SU-DHL-6 (cell line): ENCODE results near the gene MAP4K5.

Experiments
- H2AFZ ChIP-seq: fragments of 200-600 bp; sonication (generic); 2 replicates; pipeline ENCODE4 v1.6.1; 2014; ENCODE audit warnings: low read depth, mild to moderate bottlenecking, moderate library complexity, mixed read lengths, antibody characterized with exemption, low read length; ENCODE audit not compliant: severe bottlenecking
- H3F3A ChIP-seq: fragments of 200-600 bp; shearing (Covaris generic); 2 replicates; pipeline ENCODE4 v1.6.0; 2016; ENCODE audit warnings: antibody characterized with exemption, mild to moderate bottlenecking; ENCODE audit not compliant: insufficient read depth
- H3K27ac ChIP-seq: fragments of 200-600 bp; sonication (generic); 2 replicates; pipeline ENCODE4 v1.5.1; 2016; ENCODE audit warnings: low read depth, mild to moderate bottlenecking, low read length, moderate library complexity, mixed read lengths
- H3K27me3 ChIP-seq: fragments of 200-600 bp; sonication (generic), shearing (Covaris generic); 2 replicates; pipeline ENCODE4 v1.6.0; 2014; ENCODE audit warnings: mild to moderate bottlenecking, low read length
- H3K36me3 ChIP-seq: fragments of 200-600 bp; sonication (generic); 2 replicates; pipeline ENCODE4 v1.6.1; 2014; ENCODE audit warnings: mild to moderate bottlenecking, low read length, mixed read lengths
- H3K4me2 ChIP-seq: fragments of 300-600, 200-600 bp; shearing (Covaris generic), sonication (generic); 2 replicates; pipeline ENCODE4 v1.6.0; 2014; ENCODE audit warnings: low read length, low read depth, mild to moderate bottlenecking; ENCODE audit not compliant: poor library complexity, severe bottlenecking
- H3K4me3 ChIP-seq: fragments of 200-600 bp; sonication (generic); 2 replicates; pipeline ENCODE4 v1.5.1; 2014; ENCODE audit warnings: antibody characterized with exemption, low read length, mild to moderate bottlenecking, mixed read lengths; ENCODE audit not compliant: insufficient read depth, poor library complexity, severe bottlenecking
- H3K79me2 ChIP-seq: fragments of 200-600 bp; sonication (generic); 2 replicates; pipeline ENCODE4 v1.6.1; 2014; ENCODE audit warnings: mild to moderate bottlenecking, low read length, moderate library complexity; ENCODE audit not compliant: insufficient read depth
- H3K9ac ChIP-seq: fragments of 200-600 bp; sonication (generic); 2 replicates; pipeline ENCODE4 v1.7.0; 2014; ENCODE audit warnings: mild to moderate bottlenecking, low read length
- H3K9me2 ChIP-seq: fragments of 200-600 bp; sonication (generic); replicated peaks from 2 replicates; pipeline ENCODE4 v1.6.1; 2014; ENCODE audit warnings: low read length; ENCODE audit not compliant: insufficient read depth
- H3K9me3 ChIP-seq: fragments of 200-600 bp; sonication (generic); 2 replicates; pipeline ENCODE4 v1.6.1; 2014; ENCODE audit warnings: low read length, mixed read lengths; ENCODE audit not compliant: insufficient read depth
- H4K20me1 ChIP-seq: fragments of 200-600 bp; sonication (generic); 2 replicates; pipeline ENCODE4 v1.6.1; 2014; ENCODE audit warnings: low read depth, mild to moderate bottlenecking, antibody characterized with exemption, low read length, moderate library complexity, mixed read lengths
- EZH2phosphoT487 ChIP-seq: fragments of 200-600 bp; sonication (generic), shearing (Covaris generic); conservative IDR thresholded peaks from 2 replicates; pipeline ENCODE4 v1.6.1; 2018; ENCODE audit warnings: mild to moderate bottlenecking, antibody characterized with exemption, low read length, moderate library complexity, mixed read lengths
- TF ChIP-seq, protein P1 (sequence below): fragments of 200-600 bp; sonication (generic); IDR thresholded peaks from one replicate; pipeline ENCODE4 v1.5.1; 2017; ENCODE audit warnings: antibody characterized with exemption, mild to moderate bottlenecking, low read length, moderate library complexity; ENCODE audit not compliant: insufficient read depth, poor library complexity, severe bottlenecking

Gene MAP4K5

DNA sequence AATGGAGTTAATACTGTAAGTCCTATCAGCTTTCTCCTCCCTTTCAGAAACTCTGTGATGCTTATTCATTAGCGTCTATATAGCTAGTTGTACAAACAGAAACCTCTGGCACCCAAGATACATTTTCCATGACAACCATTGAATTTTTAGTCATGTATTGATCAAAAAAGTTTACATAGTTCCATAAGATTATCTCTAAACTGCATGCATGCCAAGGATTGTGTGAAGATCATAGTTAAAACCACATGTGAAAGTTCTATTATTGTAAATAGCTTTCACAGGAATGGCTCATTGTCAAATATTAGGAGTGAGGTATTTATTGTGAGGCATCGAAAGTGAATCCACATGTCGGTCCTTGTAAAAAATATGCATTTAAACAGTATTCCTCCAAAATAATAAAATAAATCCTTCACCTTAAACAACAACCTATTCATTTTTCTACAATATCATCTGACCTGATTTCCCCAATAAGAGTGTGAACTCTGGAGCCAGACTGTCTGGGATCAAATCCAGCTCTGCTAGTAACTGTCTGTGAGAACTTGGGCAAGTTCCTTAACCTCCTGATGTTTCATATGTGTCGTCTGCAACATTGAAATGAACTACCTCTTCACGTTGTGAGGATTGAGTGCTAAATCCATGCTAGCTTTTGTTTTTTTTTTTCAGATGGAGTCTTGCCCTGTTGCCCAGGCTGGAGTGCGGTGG lies 125.1 kb downstream of the MAP4K5 start:
- Histone ChIP-seq H3K4me2 (no peak overlapping the region), H3K27me3 (no peaks in the 10 kb centered on the region)
- TF ChIP-seq EZH2phosphoT487 = no peak
- TF ChIP-seq, protein P1, sequence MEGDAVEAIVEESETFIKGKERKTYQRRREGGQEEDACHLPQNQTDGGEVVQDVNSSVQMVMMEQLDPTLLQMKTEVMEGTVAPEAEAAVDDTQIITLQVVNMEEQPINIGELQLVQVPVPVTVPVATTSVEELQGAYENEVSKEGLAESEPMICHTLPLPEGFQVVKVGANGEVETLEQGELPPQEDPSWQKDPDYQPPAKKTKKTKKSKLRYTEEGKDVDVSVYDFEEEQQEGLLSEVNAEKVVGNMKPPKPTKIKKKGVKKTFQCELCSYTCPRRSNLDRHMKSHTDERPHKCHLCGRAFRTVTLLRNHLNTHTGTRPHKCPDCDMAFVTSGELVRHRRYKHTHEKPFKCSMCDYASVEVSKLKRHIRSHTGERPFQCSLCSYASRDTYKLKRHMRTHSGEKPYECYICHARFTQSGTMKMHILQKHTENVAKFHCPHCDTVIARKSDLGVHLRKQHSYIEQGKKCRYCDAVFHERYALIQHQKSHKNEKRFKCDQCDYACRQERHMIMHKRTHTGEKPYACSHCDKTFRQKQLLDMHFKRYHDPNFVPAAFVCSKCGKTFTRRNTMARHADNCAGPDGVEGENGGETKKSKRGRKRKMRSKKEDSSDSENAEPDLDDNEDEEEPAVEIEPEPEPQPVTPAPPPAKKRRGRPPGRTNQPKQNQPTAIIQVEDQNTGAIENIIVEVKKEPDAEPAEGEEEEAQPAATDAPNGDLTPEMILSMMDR = no peak

DNA sequence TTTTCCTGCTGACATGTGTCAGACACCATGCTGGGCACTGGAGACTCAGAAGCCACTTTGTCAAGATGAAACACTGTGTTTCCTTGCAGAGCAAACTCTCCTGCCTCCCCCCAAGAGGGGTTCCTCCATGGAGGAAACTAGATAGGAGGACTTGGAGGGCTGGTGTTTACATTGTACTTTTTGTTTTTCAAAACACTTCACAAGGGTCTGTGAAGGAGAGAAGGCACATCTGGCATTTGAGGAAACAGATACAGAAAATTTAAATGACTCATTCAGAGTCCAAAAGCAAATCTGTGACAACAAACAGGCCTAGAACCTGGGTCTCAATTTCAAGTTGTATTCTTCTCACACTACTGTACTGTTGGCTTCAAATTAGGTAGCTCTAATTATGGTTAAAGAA lies 128.9 kb downstream of the MAP4K5 start:
- Histone ChIP-seq H3K4me2 (no peak overlapping the region), H3F3A (no peaks in the 10 kb centered on the region), H3K27ac (no peak overlapping the region), H3K79me2 (no peaks in the 10 kb centered on the region), H3K9me2 (no peaks in the 10 kb centered on the region), H2AFZ (no peak overlapping the region), H3K4me3 (no peak overlapping the region), H4K20me1 (no peaks in the 10 kb centered on the region), H3K27me3 (no peaks in the 10 kb centered on the region), H3K9me3 (no peaks in the 10 kb centered on the region), H3K9ac (no peak overlapping the region), H3K36me3 (no peaks in the 10 kb centered on the region)
- TF ChIP-seq, protein P1 = no peak
- no peak for TF ChIP-seq EZH2phosphoT487

More for the DNA sequence above, 125.1 kb downstream of the MAP4K5 start:
- no peaks in the 10 kb centered on the region for H3F3A ChIP-seq
- H3K36me3 ChIP-seq = no peaks in the 10 kb centered on the region
- H3K4me3 ChIP-seq = no peak overlapping the region
- no peak overlapping the region for H3K27ac ChIP-seq
- no peak overlapping the region for H3K9ac ChIP-seq
- H3K9me3 ChIP-seq = no peaks in the 10 kb centered on the region
- no peaks in the 10 kb centered on the region for H4K20me1 ChIP-seq
- no peaks in the 10 kb centered on the region for H3K9me2 ChIP-seq
- H2AFZ ChIP-seq = no peak overlapping the region
- H3K79me2 ChIP-seq = no peaks in the 10 kb centered on the region

DNA sequence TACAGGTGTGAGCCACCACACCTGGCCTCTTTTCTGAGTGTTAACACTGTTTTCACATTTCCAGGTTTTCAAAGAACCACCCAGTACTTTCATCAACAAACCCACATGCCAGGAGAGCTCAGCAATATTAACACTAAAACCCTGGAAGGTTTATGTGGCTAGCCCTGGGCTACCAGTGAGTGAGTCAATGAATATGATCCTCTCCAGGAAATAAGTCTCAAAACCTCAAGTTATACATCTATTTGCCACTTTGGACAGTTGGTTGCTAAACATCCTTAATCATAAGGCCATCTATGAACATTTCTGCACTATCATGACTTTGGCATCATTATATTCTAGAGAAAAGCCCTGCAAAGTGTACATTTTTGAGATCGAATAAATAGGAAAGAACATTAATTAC lies 129.4 kb downstream of the MAP4K5 start:
- Histone ChIP-seq H2AFZ (no peak overlapping the region), H3K27me3 (no peaks in the 10 kb centered on the region), H3K9ac (no peak overlapping the region), H3K4me3 (no peak overlapping the region), H4K20me1 (no peaks in the 10 kb centered on the region), H3K4me2 (no peak overlapping the region), H3F3A (peaks cover 1% of the 10 kb centered on the region; the same call in 1 of the 2 replicates), H3K36me3 (no peaks in the 10 kb centered on the region), H3K9me3 (no peaks in the 10 kb centered on the region), H3K27ac (no peak overlapping the region), H3K9me2 (no peaks in the 10 kb centered on the region), H3K79me2 (no peaks in the 10 kb centered on the region)
- TF ChIP-seq, protein P1 = no peak
- no peak for TF ChIP-seq EZH2phosphoT487
